HG03135 (cell line): ENCODE measurements around the gene ZDHHC8.
"Not testable (repeated sequence)": the region's sequence is repeated elsewhere in the genome, so short reads cannot be mapped to it uniquely, and the experiment has no call there.

Source experiments
- ATAC-seq: cut with Tn5 transposase; IDR thresholded peaks from one replicate; pipeline ENCODE4 v1.9.1; 2021; ENCODE audit warnings: mild to moderate bottlenecking, moderate library complexity; ENCODE audit not compliant: unreplicated experiment

The ZDHHC8 gene

DNA sequence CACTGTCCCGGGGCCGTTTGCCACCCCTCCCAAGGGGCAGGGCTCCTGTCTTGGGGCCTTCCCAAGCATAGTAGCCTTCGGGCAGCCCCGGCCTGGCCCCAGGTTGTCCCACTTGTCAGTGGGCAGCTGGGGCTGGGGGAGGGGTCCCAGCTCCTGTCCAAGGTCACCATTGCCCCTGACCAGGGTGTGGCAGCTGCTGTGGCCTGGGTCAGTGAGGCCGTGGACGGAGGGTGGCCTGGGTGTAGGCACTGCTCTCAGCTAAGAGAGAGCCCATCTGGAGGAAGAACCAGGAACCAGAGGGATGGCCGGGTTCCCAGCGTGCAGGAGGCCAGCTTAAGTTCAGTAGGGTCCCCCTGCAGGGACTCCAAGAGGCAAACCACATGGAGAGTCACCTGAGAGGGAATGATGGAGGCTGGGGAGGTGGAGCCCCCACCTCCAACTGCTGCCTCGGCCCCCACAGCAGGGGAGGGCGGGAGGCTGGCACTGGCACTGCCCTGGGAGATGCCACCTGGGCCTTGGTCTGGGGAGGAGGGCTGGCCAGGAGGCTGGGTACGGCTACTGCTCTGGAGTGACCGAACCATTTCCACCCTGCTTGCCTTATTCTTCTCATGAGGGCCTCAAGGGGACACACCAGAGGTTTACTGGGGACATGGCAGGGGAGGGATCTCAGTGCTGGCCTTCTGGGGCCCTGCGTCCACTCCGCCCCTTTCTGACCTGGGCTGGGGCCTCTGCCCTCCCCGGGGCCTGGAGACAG lies 26.0 kb downstream of the ZDHHC8 start:
- ATAC-seq = no peak

DNA sequence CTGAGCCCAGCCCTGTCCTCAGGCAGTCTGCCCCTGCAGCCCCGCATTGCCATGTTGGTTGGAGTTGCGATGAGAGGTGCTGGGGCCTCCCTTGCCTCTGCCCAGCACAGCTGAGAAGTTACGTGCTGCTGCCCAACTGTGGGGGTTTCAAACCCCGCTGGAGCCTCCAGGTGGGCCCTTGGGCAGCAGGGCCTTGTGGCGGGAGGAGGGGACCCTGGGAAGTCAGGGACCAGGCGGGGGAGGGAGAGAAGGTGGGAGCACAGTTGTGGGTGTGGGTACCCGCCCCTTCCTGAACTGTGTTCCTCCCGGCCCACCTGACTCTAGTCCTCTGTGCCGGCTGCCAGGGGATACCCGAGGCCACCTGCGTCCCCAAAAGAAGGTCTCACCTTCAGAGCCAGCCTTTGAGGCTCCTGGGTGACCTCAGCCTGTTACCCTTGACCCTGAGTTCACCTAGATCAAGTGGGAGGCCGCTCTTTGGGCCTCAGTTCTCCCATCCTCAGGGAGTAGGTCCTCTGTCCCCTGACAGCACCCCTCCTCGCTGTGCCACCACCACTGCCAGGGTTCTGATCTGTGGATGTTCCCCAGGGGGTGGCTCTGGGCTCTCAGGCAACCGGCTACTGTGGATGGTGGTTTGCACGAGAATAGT lies 26.9 kb downstream of the ZDHHC8 start:
- no peak for ATAC-seq

DNA sequence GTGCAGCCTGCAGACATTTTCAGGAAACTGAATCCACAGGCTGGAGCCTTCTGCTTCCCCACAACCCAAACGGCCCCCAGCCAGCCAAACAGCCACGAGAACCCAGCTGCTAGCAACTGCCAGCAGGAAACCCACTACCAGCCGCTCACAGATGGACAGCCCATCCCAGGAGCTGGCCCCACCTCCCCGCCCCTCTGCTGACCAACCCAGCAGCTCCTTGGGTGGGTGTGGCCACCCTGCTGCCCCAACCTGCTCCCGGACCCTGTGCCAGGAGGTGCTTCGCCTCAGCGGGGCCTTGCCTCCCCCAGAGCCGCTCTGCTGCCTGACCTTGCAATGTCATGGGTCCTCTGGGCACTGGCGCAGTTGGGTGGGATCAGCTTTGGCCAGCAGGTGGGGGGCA lies 27.5 kb downstream of the ZDHHC8 start:
- ATAC-seq = no peak

DNA sequence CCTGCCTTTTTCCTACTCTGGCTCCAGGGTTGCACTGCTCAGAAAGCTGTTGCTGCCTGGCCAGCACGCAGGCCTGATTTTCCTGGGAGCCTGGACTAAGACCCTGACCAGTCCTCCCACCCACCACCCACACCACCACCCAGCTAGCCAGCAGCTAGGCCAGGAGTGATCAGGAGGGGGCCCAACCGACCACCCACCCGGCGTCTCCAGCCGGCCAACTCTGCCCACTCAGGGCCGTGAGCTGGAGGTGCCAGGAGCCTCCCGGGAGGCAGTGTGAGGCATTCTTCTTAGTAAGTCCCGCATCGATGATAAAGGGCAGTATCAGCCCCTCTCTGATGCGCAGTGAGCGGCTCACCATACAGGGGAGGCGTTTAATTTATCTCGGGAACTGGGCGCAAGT lies 27.9 kb downstream of the ZDHHC8 start:
- not testable (repeated sequence) for ATAC-seq

DNA sequence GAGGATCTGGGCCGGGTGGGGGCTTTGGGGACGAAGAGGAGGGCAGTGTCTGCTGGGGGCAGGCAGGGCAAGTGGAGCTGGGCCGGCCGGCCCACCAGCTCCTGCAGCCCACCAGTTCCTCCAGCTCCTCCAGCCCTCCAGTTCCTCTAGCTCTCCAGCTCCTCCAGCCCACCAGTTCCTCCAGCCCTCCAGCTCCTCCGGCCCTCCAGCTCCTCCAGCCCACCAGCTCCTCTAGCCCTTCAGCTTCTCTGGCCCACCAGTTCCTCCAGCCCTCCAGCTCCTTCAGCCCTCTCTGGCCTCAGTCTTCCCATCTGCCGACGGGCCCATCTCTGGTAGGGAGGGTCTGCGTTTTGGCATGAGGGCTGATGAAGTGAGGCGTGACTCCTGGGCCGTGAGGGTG lies 28.4 kb downstream of the ZDHHC8 start:
- ATAC-seq = no peak

DNA sequence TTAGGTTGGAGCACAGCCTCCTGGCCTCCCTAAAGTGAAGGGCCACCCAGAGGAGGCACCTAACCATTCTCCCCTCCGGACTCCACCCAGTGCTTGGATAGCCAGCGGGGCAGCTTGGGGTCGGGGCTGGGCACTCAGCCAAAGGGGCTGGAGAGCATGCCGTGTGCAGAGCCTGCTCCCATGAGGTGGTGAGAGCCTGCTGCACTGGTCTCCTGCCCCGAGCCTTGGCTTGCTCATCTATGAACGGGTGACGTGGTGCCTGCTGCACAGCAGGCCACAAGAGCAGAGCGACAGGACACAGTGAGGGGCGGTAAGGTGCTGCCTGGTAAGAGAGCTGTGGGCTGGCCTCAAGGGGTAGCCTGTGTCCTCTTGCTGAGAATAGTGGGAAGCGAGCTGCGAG lies 33.3 kb downstream of the ZDHHC8 start:
- no peak for ATAC-seq

DNA sequence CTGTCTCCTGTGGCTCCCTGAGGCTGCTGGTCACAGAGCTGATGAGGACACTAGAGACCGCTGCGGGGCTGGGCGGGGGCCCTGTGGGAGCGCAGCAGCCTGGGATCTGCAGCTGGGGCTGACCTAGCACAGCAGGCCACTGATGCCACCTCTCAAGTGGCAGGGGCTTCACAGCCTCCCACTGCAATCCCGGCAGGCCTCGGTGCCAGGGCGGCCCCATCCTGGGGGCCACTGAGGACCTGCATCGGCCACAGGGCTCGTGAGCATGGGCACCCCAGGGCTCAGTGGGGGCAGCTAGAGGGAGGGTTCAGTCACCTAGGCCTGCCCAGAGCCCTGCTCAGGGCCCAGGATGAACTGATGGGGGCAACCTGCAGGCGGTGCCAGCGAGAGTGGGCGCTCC lies 33.8 kb downstream of the ZDHHC8 start:
- ATAC-seq = no peak

DNA sequence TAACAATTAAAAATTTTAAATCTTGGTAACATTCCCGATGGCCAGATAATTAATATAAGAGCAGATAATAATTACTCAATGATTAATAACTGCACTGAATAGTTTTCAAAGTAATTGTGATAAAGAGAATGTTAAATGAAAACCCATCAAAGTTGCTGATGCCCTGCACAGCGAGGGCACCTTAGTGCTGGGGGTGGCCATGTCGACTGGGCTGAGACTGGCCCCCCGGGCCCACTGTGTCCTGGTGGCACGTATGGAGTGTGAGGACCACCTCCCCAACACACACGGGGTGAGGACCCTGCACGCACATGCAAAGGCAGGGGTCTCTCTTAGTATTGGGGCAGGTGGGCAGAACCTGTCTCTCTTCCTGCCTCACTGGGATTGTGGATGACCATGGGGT lies 34.3 kb downstream of the ZDHHC8 start:
- no peak for ATAC-seq

DNA sequence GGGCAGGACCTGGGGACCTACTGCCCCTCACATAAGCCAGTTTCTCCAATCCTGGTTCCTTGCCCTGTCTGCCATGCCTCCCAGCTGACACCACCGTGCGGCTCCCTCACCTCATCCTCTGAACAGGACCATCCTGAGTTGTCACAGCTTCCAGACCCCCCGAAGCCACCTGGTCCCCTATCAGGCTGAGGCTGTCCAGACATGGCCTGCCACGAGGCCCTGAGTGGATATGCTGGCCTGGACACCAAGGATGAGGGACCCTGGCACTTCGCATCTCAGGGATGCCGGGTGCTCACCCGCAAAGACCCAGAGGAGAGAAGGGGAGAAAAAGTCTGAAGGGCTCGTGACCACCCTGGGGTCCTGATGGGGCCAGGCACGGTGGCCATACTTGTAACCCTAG lies 35.1 kb downstream of the ZDHHC8 start:
- ATAC-seq = no peak

DNA sequence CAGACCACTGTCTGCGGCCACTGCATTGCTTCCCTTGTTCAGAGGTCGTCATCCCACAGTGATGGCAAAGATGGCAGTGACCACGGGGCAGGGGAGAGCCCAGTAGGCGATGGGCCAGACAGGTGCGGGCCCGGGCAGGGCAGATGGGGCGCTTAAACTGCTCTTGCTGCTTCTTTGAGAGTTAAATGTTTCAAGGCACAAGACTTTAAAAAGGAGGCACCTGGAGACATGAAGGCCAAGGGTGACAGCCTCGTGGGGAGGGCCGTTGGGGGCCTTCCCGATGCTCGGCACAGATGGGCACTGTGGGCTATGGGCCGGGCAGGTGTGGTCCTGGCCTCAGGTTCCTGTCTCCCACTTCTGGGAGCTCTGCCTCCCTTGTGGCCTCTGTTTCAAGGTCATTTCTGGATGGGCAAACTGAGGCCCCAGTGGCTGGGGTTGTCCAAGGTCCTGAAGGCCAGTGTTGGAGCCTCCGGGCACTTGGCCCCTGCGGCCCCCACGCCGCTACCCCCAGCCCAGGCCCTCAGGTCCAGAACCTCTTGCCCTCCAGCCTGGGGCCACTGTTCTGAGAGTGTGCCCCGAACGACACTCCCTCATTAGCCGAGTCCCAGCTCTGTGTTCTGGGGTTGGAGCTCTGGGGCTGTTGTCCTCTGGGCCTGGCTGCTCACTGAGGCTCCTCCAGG lies 36.2 kb downstream of the ZDHHC8 start:
- no peak for ATAC-seq

DNA sequence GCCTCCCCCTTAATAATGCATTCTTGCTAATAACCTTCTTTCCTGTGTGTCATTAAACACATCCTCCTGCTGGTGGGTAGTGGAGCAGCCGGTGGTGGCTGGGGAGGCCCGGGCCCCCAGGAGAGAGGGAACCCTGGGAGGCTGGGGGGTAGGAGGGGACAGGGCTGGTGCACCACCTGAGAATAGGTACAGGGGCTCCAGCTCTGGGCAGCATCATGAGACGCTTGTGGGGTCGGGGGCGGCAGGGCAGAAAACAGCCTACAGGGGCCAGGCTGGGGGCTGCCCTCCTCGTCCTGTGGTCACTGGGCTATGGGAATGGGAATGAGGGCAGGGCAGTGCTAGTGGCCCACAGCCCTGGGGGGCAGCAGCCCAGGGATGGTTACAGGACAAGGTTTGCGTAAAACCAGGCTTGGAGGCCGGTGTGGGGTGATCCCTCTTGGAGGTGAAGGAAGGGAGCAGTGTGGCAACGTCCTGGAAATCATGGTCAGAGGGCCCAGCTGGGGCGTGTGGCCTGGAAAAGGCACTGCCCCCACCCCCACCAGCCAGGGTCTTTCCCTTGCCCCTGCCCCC lies 37.7 kb downstream of the ZDHHC8 start:
- no peak for ATAC-seq

DNA sequence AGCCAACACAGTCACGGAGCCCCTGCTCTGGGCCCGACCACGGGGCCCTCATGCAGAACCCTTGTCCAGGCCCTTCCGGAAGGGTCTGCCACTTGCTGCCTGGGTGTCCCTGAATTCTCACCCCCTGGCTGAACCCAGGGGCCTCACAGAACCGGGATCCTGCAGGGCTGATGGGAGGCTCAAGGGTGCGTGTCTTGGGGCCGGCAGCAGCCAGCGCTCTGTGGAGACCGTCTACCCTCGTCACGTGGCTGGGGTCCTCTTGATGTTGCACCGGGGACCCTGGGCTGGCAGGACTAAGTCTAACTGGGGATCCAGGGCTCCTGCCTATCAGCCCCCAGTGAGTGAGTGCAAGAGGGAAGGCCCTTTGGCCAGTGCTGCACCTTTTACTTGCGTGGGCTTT lies 38.6 kb downstream of the ZDHHC8 start:
- ATAC-seq = no peak

DNA sequence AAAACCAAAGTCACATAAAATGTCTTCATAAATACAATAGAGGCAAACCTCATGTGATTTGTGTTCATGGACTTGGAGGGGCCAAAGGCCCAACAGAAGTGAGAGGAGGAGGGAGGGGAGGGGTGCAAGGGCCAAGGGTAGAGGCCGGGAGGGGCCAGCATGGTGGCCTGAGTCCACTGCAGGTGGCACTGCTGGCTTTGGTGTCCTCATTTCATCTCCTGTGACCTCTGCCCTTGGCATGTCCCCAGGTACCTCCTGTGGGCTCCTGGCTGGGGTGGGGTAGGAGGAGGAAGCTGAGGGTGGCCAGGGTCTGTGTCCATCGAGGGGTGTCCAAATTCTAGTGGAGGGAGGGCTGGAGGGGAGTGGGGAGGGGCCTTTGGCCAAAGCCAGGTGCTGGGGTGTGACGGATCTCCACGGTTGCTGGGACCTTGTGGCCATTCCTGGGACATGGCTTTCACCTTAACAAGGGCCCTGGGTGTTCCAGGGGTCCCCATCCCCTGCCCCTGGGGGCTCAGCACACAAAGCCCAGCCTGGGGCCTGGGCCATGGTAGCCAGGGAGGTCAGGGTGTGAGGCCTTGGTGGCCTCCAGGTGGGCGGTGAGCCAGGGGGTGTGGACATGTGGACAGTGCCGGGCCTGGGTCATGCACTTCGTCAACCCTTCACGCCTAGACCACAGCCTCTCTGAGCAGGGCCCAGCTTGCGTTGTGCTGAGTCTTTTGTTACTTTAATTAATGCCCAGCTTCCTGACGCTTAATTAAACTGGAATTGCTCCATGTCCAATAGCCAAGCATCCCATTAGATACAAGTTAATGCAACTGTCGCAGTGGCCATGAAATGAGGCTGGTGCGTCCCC lies 39.9 kb downstream of the ZDHHC8 start:
- no peak for ATAC-seq

DNA sequence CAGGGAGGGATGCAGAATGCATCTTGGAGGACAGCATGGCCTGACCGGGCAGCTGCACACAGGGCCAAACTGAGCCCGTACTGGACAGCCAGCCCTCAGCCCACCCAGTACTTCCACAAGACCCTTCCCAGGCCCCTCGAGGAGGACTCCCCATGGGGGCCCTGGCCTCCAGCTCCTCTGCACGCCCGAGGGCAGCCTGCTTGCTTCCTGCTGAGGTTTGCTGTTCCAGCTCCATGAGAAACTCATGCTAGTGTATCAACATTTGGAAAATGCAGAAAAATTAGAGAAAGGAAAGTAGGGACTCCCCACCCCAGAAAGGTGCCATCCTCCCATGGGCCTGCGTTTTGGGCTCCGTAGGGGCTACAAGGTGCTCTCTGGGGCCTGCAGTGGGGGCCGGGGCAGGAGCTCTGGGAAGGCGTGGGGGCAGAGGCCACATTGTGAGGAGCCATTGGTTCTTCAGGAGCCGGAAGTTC lies 40.6 kb downstream of the ZDHHC8 start:
- ATAC-seq = no peak

DNA sequence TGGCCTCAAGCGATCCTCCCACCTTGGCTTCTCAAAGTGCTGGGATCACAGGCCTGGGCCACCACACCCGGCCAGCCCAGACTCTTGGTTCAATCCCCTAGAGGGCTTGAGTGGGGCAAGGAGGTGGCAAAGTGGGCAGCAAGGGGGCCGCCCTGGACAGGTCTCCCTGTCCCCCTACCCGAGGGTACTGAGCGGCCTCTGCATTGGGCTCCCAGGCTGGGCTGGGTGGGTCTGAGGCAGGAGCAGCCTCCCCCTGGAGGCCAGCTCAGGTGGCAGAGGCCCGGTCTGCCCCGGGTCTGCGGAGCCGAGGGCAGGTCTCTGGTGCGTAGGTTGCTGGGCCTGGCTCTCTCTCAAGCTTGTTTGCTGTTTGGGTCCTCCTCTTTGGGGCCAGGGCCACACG lies 41.6 kb downstream of the ZDHHC8 start:
- no peak for ATAC-seq

DNA sequence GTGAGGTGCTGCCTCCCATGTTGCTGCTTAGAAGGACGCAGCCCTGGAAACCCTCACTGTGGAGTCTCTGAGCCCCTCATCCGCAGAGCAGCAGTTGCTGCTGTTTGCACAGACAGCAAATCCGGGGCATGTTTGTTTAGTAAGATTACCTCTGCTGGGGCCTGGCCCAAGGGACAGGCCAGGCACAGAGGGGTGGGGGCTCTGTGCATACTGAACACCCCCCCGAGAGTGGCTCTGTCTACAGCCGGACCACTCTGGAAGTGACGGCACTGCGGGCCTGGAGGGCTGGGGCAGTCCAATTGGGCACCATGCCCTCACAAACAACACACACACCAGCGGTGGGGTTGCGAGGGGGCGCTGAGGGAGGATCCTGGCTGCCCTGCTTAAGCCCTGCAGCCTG lies 42.2 kb downstream of the ZDHHC8 start:
- no peak for ATAC-seq

DNA sequence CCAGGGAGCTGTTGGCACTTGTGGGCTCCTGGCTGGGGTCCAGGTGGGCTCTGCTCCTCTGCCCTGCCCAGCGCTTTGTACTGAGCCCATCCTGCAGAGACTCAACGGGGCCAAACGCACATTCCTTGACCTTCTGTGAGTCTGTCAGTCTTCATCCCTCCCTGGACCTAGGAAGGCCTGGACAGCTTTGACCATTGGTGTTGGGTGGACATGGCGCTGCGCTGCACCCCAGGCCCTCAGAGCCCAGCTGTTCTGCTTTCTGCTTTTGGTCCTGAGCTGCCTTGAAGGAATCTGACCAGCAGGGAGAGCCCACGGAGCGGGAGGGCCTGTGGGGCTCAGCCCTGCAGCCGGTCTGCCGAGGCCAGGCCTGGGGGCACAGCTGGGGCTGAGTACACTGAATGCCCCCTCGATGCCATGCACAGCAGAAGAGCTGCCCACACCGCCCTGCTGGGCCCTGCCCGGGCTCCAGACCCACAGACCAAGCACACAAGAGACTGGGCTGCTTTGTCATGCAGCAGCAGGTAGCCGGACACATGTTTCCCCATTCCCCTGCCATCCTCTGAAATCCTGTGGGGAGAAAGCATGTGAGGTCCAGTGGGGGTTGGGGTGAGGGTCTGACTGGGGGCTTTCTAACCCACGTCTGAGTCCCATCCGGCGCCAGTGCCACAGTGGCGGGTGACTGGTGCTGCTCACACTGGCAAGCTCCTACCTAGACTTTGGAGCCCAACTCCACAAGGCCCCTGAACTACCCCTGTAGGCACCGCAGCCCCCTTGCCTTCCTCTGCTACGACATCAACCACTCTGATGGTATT lies 43.4 kb downstream of the ZDHHC8 start:
- ATAC-seq = no peak

DNA sequence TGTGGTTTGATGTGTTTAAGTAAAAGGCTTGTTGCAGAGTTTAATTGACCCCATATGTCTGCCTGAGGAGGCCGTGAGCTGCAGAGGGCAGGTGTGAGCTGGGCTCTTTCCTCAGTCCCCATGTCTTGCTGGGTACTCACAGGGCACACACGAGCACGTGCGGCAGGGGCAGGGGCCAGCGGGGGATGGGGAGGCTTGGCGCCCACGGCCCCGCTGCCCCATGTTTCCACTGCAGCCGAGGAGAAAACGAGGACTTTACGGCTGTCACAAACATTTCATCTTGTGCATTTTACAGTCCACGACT lies 43.9 kb downstream of the ZDHHC8 start:
- ATAC-seq = no peak

DNA sequence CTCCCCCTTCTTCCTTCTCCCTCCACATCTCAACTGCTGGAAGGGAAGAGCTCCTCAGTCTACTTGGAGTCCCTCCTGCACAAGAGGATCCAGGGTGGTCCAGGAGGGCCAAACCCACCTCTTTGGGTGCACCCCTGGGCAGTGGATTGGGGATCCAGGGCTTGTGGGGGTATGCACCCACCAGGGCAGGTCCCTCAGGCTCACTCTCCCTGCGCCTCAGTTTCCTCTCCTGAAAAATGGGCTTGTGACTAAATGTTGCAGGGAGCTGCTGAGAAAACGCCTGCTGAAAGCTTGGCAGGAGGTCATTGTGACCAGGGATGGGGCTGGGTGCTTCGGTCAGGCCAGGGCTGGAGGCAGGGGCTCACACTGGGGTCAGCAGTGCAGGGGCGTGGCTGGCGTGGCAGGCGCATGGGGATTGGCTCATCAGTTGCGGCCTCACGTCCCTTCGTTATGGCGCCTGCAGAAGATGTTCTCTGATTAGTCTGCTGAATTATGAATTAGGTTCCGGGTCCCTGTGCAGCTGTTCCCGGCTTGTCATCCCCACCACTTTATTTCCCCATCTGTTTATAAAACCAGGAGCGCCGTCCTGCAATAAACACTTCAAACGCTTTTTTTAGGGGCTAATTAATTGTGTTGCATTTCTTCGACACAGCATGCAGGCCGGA lies 44.9 kb downstream of the ZDHHC8 start:
- no peak for ATAC-seq
